Cardiac septum (tissue), 1 donor: Measurements from ENCODE around the gene PTGDS. TPM values are rescaled to one million over a fixed set of nuclear protein-coding genes. Genes with fewer than 3 reads are reported as not detected.
"Not testable (repeated sequence)": the region's sequence is repeated elsewhere in the genome, so short reads cannot be mapped to it uniquely, and the experiment has no call there.

Experiments used
- DNase-seq: peaks from one replicate; pipeline ENCODE4 v3.0.0-alpha.2; 2020; ENCODE audit warnings: low spot score
- intact Hi-C: fragments of 100-400 bp; cut with DNase I; formaldehyde crosslinking; loops from one replicate; pipeline ENCODE4 v1.14.0; 2022
- total RNA-seq: library from RNA; stranded (reverse); fragmentation: NEBNext Ultra II Directional; extraction: Animal tissue kit (Norgen Biotek cat#: 25700); gene quantifications from one replicate; pipeline ENCODE4 v1.2.1, GENCODE V29; 2021
- donor health status: DM: no; HTN: no; CAD: no.

The PTGDS gene
- total RNA-seq, 1 donor from 2014 or later, result 1,323 TPM

DNA sequence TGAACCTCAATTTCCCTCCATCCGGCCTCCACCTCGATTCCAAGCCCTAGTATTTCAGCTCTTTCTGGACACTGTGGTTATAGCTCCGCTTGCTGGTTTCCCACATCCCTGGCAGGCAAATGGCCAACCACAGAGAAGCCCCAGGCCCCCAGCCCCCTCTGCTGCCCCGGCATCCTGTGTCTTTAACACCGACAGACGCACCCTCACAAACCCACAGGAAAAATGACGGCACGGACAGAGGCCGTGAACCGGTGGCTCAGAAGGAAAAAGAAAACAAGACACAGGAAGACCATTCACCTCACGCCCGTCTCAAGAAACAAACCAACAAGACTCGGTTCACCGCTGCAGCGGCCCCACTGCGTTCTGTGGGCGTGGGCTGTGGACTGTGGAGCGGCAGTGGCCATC lies 20.5 kb downstream of the PTGDS start:
- no peak for DNase-seq
- intact Hi-C loops, result no loop called here

- intact Hi-C loops, result no loop called here
- no peak for DNase-seq
These were observed 23.1 kb downstream of the PTGDS start for GRCh38 chr9:137000177-137000930.

- intact Hi-C loops, result no loop called here
- no peak for DNase-seq
These were observed 24.7 kb downstream of the PTGDS start for GRCh38 chr9:137001857-137002645.

DNA sequence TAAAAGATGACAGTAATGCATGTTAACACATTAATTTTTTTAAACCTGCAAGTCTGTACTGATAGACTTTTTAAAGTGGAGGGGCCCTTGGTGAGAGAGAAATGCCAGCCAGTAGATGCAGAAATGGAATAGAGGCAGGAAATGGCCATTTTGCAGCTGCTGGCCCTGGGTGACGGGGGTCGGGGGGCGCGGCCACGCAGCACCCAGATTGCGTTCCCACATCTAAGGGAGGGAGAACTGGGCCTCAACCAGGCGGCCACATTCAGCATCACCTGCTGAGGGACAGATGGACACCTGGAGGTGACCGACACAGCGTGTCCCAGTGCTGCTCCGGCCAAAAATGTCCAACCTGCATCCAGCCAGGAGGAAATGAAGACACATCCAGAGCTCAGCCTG lies 25.3 kb downstream of the PTGDS start:
- intact Hi-C loops, result no loop called here

DNA sequence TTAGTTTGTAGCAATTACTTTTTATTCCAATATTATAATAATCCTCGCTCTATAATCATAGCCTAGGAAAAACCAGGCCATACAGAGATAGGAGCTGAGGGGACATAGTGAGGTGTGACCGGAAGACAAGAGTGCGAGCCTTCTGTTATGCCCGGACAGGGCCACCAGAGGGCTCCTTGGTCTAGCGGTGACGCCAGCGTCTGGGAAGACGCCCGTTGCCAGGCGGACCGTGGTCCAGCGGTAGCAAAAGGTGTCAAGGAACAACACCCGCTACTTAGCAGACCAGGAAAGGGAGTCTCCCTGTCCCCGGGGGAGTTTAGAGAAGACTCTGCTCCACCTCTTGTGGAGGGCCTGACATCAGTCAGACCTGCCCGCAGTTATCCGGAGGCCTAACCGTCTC lies 27.0 kb downstream of the PTGDS start:
- intact Hi-C loops, DNase-seq: not testable (repeated sequence)

More for the DNA sequence above, 25.3 kb downstream of the PTGDS start:
- DNase-seq, result no peak

DNA sequence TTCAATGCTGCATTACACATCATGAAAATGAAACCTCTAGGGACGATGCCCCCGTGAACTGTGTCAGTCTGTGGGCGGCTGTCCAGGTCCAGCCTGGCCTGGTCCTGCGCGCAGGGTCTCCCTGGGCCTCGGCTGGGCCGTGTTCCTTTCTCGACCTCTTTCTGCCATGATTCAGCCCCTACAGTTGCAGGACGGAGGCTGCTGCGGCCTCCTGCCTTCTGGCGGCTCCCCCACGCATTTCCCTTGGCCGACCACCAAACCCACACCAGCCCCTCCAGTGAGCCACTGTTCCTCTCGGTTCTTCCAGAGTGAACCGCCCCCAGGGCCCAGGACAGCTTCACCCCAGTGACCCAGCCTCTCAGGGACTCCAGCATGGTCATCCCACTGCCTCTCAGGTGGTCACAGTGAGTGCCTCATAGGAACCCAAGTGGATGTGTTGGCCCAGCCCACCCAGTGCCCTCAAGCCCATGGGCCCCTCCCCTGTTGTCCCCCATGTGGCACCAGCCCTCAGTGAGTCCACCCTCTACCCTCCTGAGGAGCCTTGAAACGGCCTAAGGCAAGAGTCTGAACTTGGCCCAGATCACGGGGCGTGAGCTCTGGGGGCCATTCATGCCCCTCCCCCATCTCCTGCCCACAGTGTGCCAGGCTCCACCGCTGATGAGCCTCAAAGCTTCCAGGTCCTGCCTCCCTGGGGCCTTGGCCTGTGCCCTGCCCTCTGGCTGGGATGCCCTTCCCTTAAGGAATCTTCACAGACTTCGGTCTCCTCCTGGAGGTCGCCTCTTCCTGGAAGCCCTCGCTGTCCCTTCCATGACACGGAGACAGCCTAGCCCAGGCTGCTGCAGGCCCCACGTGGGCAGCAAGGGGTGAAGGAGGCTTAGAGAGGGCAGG lies 29.1 kb downstream of the PTGDS start:
- no peak for DNase-seq

DNA sequence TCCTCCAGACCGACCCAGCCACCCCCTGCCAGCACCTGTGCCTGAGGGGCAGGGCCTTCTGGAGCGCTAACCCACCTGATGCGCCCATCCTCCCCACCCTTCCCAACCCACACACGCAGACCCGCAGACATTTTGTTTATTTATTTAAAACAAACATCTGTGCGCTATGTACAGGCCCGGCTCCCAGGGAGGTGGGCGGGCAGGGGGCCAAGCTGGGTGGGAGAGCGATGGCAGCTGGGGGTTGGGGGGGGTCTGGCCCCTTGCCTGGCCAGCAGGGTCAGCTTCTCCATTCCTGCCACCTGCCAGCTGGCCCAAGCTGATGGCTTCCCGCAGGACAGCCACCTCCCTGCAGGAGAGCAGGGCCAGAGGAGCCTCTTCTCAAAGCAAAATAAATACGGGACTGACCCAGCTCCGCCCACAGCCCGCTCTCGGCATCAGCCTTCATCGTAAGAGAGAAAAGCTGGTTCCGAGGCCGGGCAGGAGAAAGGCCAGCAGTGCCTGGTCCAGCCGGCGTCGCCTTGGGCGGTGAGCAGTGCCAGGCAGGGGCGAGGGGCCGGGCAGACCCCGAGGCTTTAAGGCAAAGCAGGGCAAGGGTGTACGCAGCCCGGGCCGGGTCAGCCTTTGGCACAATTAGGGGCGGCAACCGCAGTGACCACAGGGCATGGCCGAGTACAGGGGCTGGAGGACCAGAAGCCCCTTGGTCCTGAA lies 30.0 kb downstream of the PTGDS start:
- intact Hi-C loops, result no loop called here

More for the DNA sequence above, 29.1 kb downstream of the PTGDS start:
- intact Hi-C loops, result no loop called here

DNA sequence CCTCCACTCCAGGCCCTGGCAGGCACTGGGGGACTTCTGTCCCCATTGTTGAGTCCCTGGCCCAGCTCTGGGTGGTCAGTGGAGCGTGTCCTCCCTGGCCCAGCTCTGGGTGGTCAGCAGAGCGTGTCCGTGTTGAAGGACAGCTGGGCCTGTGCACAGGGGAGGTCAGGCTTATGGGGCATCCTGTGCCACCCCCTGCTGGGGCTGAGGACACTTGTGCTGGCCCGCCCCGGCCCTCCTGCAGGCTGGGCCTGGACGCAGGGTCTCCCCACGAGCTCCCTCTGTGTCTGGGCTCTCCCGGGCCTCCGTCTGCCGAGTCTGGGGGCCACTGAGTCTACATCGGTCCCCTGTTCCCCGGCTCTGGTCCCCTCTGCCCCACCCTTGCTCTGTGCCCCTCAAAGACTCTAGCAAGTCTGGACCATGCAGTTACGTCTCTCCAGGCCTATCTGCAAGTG lies 30.5 kb downstream of the PTGDS start:
- intact Hi-C loops, result no loop called here
- no peak for DNase-seq

More for the DNA sequence above, 30.0 kb downstream of the PTGDS start:
- DNase-seq, result no peak

- no peak for DNase-seq
- intact Hi-C loops, result no loop called here
These were observed 31.0 kb downstream of the PTGDS start for GRCh38 chr9:137008312-137008711.

GRCh38 chr9:137009217-137009616 lies 31.9 kb downstream of the PTGDS start:
- no peak for DNase-seq
- intact Hi-C loops, result no loop called here

DNA sequence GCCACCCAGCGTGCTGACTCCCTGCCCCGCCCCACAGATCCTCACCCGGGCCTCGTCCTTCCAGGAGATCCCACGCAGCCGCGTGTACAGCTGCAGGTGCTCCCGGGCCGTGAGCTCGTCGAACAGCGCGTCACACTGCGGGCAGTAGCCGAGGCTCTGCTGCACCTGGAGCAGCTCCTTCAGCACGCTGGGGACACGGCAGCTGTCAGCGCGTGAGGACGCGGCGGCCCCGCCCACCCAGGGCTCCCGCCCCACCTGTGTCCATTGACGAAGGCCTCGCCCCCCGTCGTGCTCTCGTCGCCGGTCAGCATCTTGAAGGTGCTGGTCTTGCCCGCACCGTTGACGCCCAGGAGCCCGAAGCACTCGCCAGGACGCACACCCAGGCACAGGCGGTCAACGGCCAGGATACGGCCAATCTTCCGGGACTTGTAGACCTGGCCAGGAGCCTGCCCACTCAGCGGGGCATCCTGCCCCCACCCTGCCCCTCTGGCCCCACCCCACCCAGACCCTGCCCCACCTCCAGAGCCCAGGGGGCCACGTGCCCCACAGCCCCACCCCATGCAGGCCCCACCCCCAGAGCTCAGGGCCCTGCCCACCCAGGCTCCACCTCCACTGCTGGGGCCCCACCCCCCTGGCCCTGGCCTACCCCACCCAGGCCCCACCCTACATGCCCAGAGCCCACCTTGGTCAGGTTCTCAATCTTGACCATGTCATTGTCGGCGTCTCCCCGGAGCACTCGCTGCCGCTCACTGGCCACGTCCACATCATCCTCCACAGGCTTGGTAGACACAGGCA lies 32.8 kb downstream of the PTGDS start:
- intact Hi-C loops, result no loop called here

GRCh38 chr9:137011156-137011555 lies 33.9 kb downstream of the PTGDS start:
- no peak for DNase-seq
- intact Hi-C loops, result no loop called here

More for the DNA sequence above, 32.8 kb downstream of the PTGDS start:
- no peak for DNase-seq

GRCh38 chr9:137011907-137012675 lies 34.8 kb downstream of the PTGDS start:
- intact Hi-C loops, result no loop called here
- DNase-seq, result no peak

- intact Hi-C loops, result no loop called here
- no peak for DNase-seq
These were observed 35.6 kb downstream of the PTGDS start for GRCh38 chr9:137012694-137013570.

GRCh38 chr9:137013571-137013940 lies 36.3 kb downstream of the PTGDS start:
- intact Hi-C loops, result no loop called here
- DNase-seq, result no peak

DNA sequence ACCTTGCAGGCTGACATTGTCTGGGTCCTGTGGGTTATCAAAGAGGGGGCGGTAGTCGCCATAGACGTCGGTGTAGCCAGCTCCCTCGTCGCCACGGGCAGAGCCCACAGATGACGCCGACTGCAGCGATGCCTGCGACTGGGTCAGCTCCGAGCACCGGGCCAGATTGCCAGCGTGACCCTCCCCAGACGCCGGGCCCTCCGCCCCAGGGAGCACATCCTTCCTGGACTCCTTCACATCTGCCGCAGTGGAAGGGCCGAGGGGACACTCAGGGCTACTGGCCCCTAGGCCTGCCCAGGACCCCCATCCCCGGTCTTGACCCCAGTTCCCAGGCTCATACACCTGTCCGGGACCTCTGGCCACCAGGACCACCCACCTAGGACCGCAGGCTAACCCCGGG lies 36.9 kb downstream of the PTGDS start:
- DNase-seq, result no peak
- intact Hi-C loops, result no loop called here
